Thyroid gland (tissue), 4 donors: ENCODE measurements around the gene CCDC148.

Experiments
- POLR2A ChIP-seq, 2 donors: fragments of 450-650 bp; IDR thresholded peaks; one replicate each; pipeline ENCODE4 v1.6.1; 2017; ENCODE audit warnings: antibody characterized with exemption in 2 of 2, mild to moderate bottlenecking in 2 of 2, moderate library complexity in 1 of 2
- TF ChIP-seq, protein P1 (sequence below), 6 experiments: fragments of 200-600 bp in 3 of 6; fragments of 450-650 bp in 3 of 6; sonication (generic) in 3 of 6; IDR thresholded peaks; one replicate each; pipeline ENCODE4 v1.5.1; 2016 to 2019; ENCODE audit warnings: antibody characterized with exemption in 6 of 6, mild to moderate bottlenecking in 2 of 6, inconsistent platforms in 1 of 6, moderate library complexity in 1 of 6

DNA sequence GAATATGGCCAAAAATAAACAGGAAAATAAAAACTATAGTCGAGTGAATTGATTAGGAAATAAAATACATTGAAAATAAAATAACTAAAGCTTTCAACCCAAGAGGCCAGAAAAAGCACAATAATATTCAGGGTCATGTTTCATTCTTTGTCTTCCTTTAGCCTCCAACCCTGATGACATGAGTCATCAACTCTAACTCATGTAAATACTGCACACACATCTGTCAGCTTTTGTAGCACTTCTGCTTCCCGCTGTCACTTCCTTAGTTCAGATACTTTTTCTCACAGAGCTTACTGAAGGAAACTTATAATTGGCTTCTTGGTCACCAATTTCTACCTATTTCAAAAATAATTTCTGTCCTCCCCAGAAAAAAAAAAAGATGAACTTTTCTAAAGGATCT is 242.1 kb downstream of the CCDC148 start:
- TF ChIP-seq, protein P1, sequence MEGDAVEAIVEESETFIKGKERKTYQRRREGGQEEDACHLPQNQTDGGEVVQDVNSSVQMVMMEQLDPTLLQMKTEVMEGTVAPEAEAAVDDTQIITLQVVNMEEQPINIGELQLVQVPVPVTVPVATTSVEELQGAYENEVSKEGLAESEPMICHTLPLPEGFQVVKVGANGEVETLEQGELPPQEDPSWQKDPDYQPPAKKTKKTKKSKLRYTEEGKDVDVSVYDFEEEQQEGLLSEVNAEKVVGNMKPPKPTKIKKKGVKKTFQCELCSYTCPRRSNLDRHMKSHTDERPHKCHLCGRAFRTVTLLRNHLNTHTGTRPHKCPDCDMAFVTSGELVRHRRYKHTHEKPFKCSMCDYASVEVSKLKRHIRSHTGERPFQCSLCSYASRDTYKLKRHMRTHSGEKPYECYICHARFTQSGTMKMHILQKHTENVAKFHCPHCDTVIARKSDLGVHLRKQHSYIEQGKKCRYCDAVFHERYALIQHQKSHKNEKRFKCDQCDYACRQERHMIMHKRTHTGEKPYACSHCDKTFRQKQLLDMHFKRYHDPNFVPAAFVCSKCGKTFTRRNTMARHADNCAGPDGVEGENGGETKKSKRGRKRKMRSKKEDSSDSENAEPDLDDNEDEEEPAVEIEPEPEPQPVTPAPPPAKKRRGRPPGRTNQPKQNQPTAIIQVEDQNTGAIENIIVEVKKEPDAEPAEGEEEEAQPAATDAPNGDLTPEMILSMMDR (IDR thresholded peaks at IDR 0.05): no peak
- no peak for TF ChIP-seq POLR2A (IDR thresholded peaks at IDR 0.05)
